Testis (tissue), 3 donors: ENCODE measurements around the gene SERAC1. TPM values are rescaled to one million over a fixed set of nuclear protein-coding genes. Genes with fewer than 3 reads are reported as not detected.

ENCODE experiments used
- DNase-seq: peaks from one replicate; pipeline ENCODE4 v3.0.0-alpha.2; 2019
- H3K27ac ChIP-seq, 2 donors: fragments of 200-600 bp; sonication (generic); one replicate each; pipeline ENCODE4 v1.5.1; 2019
- H3K27me3 ChIP-seq: fragments of 200-600 bp; sonication (generic); one replicate; pipeline ENCODE4 v1.5.1; 2019
- H3K36me3 ChIP-seq: fragments of 200-600 bp; sonication (generic); one replicate; pipeline ENCODE4 v1.5.1; 2017; ENCODE audit warnings: low read depth; ENCODE audit errors: missing control alignments
- H3K4me1 ChIP-seq: fragments of 200-600 bp; sonication (generic); one replicate; pipeline ENCODE4 v1.5.1; 2019
- H3K4me3 ChIP-seq, 2 donors: fragments of 200-600 bp; sonication (generic); one replicate each; pipeline ENCODE4 v1.5.1; 2017 to 2019
- H3K9me3 ChIP-seq: fragments of 200-600 bp; sonication (generic); one replicate; pipeline ENCODE4 v1.5.1; 2017
- CTCF ChIP-seq, 3 experiments: fragments of 450-650 bp in 2 of 3; fragments of 200-600 bp in 1 of 3; sonication (generic) in 1 of 3; IDR thresholded peaks; one replicate each; pipeline ENCODE4 v1.5.1; 2016 to 2019; ENCODE audit warnings: antibody characterized with exemption in 3 of 3, mild to moderate bottlenecking in 2 of 3, moderate library complexity in 1 of 3
- POLR2A ChIP-seq: fragments of 450-650 bp; IDR thresholded peaks from one replicate; pipeline ENCODE4 v1.6.1; 2017; ENCODE audit warnings: antibody characterized with exemption, mild to moderate bottlenecking, moderate library complexity
- WGBS, 2 donors: methylation state at CpG; one replicate each; pipeline ENCODE4 v1.1.5; 2018; 5-methylcytosine and 5-hydroxymethylcytosine counted together
- intact Hi-C: fragments of 100-400 bp; cut with DNase I; formaldehyde crosslinking; loops from one replicate; pipeline ENCODE4 v1.15.1; 2023; ENCODE audit warnings: low total_unique reads
- polyA plus RNA-seq: library from polyadenylated mRNA; stranded (reverse); fragments of 350-450 nt; fragmentation: Illumina TruSeq; extraction: RNeasy Lipid Tissue Mini Kit (QIAGEN cat#74804); gene quantifications from one replicate; pipeline ENCODE4 v1.2.3, GENCODE V29; 2014; ENCODE audit warnings: low read depth, low replicate concordance; ENCODE audit not compliant: insufficient read depth
- total RNA-seq, 2 donors: library from RNA; depleted of rRNA; stranded (reverse); fragments of >200 nt; gene quantifications; one replicate each; pipeline ENCODE4 v1.2.3, GENCODE V29; 2016

SERAC1 gene
- total and polyA plus RNA-seq, 3 donors from 2014 or later: 9.8 to 20.2 (median 15.2) TPM

DNA sequence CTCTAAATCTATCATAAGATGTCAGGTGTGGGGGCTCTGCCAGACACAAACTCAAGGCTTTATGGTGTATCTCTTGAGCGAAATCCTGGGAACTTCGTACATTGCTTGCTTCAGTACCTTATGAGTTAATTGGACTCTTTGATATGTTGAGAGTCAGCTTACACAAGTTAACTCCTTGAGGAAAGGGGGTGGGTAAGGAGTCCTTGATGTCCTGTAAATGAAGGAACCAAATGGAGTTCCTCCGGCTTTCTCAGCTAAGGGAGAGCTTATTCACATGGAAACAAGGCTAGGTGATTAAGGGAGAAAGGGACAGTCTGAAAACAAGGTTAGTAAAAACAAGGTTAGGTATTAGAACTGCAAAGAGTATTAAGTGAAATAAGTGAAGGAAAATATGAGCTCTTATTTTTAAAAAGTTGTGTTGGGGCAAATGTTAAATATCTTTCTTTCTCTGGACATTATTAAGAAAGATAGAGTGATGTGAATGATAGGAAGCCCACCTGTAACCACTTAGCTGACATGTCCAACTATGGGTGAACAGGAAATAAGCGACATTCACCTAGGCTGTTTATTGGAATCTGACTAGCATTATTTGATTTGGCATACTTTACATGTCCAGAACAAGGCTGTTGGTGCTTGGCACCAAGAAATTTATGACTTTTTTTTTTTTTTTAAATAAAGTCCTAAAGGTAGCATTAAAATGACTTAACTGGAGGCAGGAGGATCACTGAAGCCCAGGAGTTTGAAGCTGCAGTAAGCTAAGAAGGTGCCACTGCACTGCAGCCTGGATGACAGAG, 26.6 kb upstream of the SERAC1 start:
- no peaks in the 10 kb centered on the region for H3K36me3 ChIP-seq
- no peaks in the 10 kb centered on the region for H3K4me1 ChIP-seq
- no peaks in the 10 kb centered on the region for H3K27me3 ChIP-seq
- no peaks in the 10 kb centered on the region for H3K9me3 ChIP-seq
- no peak overlapping the region for H3K4me3 ChIP-seq
- 82 to 84% methylated on average over 4 of the region's 4 CpGs for WGBS, 2 donors
- no peak overlapping the region for H3K27ac ChIP-seq
- TF ChIP-seq CTCF (IDR thresholded peaks at IDR 0.05) (no peak), POLR2A (no peak)
- intact Hi-C loops: no loop called here
- DNase-seq: no peak

GRCh38 chr6:158191761-158192160, 23.7 kb upstream of the SERAC1 start:
- H3K36me3 ChIP-seq: no peaks in the 10 kb centered on the region
- DNase-seq: no peak
- no peak overlapping the region for H3K27ac ChIP-seq
- WGBS, 2 donors: 91 to 94% methylated on average over 4 of the region's 4 CpGs
- H3K9me3 ChIP-seq: no peaks in the 10 kb centered on the region
- intact Hi-C loops: no loop called here
- TF ChIP-seq CTCF (IDR thresholded peaks at IDR 0.05) (no peak), POLR2A (no peak)
- no peak overlapping the region for H3K4me3 ChIP-seq
- H3K27me3 ChIP-seq: no peaks in the 10 kb centered on the region
- no peaks in the 10 kb centered on the region for H3K4me1 ChIP-seq

GRCh38 chr6:158191032-158191431, 23.0 kb upstream of the SERAC1 start:
- Histone ChIP-seq H3K9me3 (no peaks in the 10 kb centered on the region), H3K27ac (no peak overlapping the region), H3K4me3 (no peak overlapping the region), H3K27me3 (no peaks in the 10 kb centered on the region), H3K4me1 (no peaks in the 10 kb centered on the region), H3K36me3 (no peaks in the 10 kb centered on the region)
- intact Hi-C loops: no loop called here
- DNase-seq: no peak
- TF ChIP-seq CTCF (IDR thresholded peaks at IDR 0.05) (no peak), POLR2A (no peak)
- WGBS, 2 donors: 38 to 41% methylated on average over 1 of the region's 1 CpG

DNA sequence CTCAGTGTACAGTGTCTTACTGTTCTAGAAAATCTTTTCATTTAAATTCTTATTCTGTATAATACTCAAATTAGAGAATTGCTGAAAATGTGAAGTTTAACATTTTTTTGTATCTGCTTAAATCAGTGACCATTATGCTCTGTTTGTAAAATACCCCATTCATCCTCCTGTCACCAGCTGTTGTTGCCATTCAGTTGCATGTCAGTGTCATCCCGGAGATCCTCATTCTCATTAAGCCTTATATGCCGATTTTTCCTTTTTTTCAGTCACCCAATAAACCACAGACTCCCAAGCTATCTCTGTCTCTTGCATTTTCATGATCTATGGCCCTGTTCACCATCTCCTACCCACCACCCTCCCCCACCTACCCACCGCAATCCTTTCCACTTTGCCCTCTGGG, 20.5 kb upstream of the SERAC1 start:
- H3K4me1 ChIP-seq: peaks cover 4% of the 10 kb centered on the region
- no peak overlapping the region for H3K27ac ChIP-seq
- H3K27me3 ChIP-seq: no peaks in the 10 kb centered on the region
- DNase-seq: no peak
- no peak overlapping the region for H3K4me3 ChIP-seq
- no peaks in the 10 kb centered on the region for H3K9me3 ChIP-seq
- 92 to 99% methylated on average over 3 of the region's 3 CpGs for WGBS, 2 donors
- TF ChIP-seq CTCF (IDR thresholded peaks at IDR 0.05): no peak
- no peak for TF ChIP-seq POLR2A
- no peaks in the 10 kb centered on the region for H3K36me3 ChIP-seq
- intact Hi-C loops: no loop called here
